NCI-H748 (cell line): ENCODE results near the gene FNBP1L.

Experiments
- DNase-seq: peaks from one replicate; lab custom pipeline; 2025; ENCODE audit not compliant: unreplicated experiment; lab: John Stamatoyannopoulos, UW

The FNBP1L gene

DNA sequence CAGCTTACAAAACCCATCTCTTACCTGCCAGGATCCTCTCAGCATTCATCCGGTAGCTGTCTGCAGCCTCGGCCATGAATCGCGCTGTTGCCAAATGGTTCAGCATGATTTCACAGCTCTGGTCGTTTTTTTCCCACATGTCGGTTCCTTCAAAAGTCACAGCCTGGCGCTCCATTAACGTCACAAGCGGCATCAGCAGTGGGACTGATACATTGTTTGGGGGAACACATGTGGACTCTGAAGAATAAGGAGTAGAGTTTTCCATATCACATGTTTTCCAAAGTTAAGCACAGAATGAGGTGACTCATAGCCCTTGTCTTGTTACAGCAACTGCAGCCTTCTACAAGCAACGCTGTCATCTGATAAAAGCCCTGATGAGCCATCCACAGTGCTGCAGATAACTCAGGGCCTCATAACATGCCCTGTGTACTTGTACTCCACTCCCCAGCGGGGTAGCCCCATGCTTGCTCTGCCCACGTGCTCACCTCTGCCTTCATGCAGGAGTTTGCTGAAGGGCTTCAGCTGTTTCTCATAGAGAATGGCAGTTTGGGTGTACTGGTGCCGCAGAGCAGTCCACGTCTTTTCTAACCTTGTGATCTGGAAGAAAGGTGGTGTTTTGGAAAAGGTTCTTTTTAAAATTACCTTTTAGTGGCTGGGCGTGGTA, 119.5 kb downstream of the FNBP1L start:
- no peak for DNase-seq

DNA sequence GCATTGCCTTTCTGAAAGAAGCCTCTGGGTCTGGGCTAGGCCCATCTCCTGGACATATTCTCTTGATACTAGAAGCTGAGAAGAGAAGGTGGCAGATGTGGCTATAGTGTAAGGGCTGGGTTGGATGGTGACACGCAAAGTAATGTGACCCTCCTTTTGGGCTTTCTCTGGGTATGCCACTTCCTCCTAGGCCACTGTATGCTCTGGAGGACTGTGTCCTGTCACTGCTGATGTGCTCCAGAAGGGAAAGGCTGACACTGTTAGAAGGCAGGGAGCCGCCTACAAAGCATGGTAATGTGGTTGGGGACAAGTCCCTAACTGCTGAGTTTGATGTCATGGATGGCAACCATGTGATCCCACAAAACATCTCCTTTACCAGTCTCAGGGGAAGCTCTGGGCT, 121.6 kb downstream of the FNBP1L start:
- no peak for DNase-seq

DNA sequence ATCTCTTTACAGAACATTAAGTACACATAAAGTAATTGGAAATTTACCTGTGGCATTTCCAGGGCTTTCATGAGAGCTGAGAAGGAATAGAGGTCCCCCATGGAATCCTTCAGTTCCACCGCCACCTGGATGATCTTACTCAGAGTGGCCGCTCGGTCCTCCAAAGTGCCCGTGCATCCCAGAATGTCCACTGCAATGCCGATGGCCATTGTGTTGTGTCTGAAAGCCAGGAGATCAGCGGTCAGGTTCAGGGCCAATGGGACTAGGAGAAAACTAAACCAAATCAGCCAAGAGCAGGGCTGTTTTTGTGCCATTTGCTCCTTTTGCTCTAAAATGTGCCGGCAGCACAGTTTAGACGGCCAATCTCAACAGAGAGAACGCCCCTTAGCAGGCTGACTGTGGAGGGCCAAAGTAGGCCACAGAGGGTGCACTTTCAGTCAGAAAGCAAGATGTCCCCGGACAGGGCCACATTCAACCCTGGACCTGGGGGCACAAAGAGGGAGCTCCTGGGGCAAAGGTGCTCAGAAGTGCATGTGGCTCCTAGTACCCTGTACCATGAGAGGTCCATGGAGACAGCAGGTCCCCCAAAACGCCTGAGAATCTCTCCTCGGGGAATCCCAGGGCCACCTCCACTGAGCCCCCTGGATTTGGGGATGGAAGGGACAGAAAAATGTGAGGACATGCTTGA, 123.8 kb downstream of the FNBP1L start:
- no peak for DNase-seq

DNA sequence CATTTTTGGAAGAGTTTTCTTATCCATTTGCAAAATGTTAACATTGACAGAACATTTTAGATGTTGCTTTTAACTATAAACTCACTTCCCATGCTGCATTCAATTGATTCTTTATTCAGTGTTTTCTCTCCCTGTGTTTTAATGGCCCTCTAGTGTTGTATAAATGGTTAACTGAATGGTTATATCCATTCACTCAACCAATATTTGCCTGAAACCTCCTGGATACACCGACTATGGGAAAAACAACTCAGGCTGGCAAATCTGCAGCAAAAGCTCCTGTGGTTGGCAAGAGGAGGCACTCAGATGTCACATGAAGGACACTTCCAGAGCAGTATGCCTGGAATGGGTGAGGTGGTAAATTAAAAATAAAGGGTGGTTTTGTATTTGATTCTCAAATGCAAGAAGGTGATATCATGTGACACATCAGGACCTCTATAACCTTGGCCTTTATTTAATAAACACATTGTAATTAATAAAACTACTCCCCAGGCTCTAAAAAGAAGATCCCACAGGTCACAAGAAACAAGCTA, 126.1 kb downstream of the FNBP1L start:
- no peak for DNase-seq

DNA sequence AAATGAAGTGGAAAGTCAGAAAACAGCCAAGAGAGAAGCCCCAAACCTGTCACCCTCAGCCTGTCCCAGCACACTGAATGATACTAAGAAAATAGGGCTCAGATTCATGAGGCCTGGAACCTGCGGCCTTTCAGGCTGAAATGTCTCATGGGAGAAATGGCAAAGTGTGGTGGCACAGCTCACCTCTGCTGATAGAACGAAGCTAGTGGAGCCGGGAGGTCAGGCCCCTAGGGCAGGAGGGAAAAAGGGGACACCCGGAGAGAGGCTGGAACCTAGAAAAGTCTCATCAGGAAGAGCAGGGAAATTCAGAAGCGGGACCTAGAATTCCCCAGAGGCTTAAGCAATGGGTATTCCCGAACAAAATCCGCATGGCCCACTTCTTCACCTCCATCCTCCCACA, 126.6 kb downstream of the FNBP1L start:
- DNase-seq: no peak

DNA sequence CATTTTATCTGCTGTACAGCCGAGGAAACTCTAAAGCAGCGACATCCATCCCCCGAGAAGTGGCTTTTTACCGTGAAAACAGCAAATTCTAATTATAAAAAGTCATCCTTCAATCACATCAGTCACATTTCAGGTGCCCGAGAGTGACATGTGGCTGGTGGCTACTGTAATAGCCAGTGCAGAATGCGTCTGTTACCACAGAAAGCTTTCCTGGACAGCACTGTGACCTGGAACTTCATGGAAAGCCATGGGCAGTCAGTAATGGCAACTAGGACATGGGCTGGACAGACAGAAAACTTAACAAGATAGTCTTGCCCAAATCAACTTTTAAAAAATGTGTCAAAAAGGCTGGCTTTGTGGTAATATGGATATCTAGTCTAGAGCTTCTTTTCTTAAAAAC, 127.1 kb downstream of the FNBP1L start:
- no peak for DNase-seq

DNA sequence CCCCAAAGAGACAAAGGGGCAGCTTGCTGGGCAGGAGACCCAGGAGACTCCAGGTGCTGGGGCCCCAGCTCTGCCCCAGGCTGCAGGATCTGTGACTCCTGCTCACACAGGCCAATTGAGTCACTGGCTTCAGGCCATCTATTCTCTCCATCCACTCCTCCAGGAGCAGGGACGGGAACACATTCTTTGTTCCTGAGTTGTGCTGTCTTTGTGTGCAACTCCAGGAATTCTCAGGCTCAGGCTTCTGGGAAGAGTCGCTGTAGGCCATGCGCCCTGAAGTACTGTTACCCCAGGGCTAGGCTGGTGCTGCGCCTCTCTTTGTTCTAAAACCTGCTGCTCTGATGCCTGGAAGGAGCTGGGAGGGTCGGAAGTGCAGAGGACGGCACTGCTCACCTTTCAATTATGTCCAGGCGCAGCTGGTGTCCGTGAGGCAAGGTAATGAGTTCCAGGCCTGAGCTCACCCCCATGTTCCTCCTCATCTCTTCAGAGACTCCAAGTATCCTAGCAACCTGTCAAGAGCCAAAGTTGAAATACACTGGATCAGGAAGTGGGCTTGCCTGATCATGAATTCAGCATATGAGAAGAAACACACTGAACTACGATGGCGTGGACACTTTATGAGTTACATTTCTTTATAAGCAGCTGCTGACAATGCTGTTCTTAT, 127.8 kb downstream of the FNBP1L start:
- DNase-seq: peak; percentile 77

DNA sequence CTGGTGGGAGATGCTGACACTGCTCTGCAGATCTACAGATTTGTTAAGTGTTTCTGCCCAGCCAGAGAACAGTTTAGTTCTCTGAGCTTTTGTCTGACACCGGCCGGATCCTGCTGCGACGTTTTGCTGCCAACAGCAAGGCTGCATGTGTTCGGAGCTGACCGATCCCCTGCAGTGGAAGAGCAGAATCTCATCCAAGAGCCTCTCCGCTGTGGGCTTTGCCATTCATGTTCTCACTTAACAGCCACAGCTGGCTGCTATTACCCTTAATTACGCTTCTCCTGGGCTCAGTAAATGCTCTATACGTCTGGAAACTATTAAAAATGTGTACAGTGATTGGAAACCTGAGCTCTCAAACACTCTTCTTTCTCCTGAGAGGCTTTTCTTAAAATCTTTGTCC, 128.4 kb downstream of the FNBP1L start:
- DNase-seq: peak; percentile 87

DNA sequence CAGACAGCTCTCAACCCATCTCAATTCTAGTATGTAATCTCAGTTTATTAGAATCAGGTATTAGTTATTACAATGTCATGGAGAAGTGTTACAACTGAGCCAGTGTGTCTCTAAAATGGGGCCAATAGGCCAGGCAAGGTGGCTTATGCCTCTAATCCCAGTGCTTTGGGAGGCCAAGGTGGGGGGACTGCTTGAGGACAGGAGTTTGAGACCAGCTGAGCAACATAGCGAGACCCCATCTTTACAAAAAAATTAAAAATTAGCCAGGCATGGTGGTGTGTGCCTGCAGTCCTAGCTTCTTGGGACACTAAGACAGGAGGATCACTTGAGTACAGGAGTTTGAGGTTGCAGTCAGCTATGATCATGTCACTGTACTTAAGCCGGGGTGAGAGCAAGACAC, 128.8 kb downstream of the FNBP1L start:
- no peak for DNase-seq

DNA sequence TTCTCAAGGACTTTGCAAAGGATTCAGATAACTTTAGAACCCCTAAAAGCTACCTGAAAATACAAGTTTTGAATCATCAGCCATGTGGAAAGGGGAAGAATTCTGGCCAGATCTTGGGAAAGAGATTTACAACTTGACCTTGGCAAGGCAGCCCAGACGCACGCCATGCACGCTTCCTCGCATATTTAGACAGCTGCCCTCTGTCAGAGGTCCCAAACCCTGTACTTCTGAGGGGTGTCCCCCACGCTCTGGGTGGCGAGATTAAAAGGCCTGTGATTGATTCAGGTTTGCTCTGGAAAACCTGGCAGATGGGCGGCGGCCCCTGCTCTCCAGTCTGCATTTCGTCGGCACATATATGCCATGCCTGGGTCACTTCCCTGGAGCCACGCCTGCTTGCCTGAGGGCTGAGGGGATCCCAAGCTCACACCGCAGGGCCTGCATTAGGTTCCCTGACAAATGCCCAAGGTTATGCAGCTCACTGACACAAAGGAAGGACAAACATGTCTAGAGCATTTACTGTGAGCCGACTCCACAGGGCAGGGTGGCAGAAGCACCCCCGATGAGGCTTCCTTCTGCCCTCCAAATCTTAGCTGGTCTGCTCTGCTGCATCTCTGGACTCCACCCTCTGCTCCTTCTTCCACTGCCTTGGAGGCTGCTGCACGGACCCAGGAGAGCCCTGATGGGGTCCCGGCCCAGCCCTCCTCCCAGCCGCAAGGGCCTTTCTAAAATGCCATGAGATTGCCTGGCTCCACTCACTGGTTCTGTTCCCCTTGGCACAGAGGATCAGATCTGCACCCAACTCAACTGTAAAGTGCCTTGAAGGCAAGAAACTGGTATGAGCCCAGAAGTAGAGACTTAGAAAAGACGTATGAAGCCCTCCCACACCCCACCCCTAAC, 129.9 kb downstream of the FNBP1L start:
- DNase-seq: no peak

DNA sequence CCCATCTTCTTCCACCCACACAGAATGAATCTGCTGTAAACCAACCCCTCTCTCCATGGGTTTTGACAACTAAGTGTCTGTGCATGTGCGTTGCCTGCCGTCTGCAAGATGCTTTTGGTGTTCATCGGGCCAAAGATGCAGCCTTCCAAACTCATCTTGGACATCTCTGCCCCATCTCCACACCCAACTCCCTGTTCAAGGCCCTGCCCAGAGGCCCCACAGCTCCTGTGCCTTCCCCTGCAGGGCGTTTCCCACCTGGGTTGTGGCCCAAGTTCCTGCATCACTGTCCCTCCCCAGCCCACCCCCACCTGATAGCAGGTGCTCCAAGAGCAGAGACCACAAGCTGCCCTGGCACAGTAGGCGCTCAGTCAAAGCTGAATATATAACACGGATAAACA, 130.5 kb downstream of the FNBP1L start:
- no peak for DNase-seq

DNA sequence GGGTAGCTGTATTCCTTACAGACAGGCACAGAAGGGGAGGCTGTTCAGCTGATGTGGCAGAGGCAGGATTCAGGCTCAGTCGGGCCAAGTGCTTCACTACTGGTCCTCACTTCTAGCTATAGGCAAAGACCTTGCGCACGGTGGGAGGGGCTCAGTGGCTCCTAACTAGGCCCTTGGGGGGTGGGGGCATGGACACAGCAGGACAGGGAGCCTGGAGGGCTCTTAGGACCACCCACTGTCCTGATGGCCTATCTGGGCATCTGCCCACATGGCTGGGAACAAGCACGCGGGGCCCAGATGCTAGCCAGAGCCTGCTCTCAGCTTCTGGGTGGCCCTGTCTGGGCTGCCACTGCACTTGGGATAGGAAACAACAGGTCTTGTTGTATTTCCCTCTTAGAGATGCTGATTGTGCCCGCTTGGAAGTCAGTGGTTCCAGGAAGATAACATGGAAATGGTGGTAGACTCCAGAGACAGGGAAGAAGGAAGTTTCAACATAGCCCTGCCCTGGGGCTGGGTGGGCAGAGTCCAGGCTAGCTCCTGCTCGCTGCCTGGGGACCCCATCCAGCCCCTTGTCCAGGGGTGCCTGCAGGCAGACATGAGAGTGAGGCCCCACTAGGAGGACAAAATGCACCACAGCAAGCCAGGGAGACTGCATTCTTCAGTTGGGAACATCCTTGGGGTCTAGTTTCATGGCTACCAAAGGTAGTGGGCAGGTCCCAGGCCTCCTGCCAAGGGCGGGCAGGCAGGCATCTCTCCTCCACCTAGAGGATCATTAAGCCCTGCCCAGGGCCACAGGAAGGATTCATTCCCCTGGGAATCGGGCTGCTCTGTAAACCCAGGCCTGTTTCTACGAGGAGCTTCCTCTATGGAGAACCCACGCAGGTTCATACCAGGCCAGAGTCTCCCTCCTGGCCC, 131.2 kb downstream of the FNBP1L start:
- no peak for DNase-seq

DNA sequence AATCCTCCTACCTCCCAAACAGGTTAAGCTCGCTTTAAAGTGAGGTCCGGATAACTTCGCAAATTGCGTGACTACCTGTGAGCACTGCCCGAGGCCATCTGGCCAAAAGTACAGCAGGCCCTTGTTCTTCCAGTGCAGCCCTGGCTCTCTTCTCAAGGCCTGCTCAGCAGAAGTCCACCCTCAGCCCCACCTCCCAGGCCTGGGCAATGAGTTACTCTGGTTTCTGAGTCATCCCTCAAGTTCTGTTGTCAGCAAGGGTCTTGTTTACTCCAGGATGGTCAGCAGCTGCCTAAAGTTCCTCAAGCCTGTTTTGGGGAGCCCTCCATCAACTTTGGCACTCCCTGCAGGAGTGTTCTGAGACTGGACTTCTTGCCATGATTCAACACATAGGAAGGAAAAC, 132.0 kb downstream of the FNBP1L start:
- no peak for DNase-seq

DNA sequence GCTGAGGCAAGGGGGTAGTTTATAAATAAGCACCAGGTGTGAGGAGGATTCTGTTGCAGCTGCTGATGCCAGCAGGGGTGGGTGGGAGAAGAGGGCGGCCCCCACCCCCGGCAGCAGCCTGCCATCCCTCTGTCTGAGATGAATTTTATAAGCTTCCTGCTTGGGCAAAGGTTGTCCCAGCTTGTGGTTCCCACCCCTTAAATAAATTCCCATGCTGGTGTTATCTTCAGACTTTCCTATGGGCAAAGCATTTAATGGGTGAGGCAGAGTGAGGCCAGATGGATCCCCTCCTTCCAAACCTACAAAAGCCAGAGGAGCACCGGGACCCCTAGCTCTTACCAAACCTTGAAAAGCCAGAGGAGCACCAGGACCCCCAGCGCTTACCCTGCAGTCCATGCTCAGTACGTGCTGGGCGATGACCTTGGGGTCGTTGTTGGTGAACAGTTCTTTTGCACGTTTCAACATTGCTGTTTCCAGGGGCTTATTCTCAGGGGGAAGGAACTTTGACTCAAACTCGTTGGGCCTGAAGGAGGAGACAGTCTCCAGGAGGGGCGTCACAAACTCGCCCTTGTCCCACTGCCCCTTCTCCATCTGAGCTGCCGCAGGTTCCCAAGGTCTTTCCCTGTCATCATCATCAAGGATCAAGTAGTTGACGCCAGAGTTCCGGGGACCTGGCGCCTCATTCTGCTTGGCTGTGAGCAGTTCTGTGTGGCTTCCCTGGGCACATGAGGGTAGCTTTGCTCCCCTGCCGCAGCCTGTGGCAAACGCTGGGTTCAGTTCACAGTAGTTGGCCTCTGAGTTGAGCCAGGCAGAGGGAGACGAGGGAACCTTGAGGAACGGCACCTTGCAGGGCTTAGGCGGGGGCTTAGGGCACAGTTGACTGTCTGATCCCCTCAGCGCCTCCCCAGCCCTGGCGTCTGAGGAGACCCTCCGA, 134.3 kb downstream of the FNBP1L start:
- DNase-seq: no peak

DNA sequence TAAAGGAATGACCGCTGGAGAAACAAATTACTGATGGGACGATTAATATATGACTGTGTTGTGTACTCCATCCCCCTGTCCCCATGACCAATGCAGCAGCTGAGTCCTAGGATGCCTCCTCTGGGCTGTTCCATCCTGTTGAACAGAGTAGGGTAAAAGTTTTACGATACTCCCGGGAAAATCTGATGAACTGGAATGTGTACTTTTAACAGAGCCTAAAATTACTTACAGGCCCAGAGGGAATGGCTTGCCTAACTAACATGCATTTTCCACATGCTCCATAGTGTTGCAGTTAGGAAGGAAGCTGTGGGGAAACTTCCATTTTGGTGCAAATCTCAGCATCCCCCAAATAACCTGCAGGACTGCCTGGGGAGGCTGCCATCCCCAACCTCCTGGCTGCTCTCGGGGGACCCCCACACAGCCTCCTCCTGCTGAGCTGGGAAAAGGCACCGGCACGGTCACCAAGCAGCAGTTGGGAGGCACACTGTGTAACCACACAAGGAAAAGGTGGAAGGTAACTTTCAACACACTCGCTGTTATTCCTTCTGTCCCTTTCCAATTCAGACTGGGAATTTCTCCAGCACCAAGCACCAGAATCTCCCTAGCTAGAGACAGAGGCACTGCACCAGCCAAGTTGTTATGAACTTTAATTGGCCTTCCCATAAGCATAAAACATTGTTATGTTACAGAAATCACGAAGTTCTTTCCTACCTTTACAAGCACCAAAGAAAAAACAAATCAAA, 136.5 kb downstream of the FNBP1L start:
- no peak for DNase-seq

DNA sequence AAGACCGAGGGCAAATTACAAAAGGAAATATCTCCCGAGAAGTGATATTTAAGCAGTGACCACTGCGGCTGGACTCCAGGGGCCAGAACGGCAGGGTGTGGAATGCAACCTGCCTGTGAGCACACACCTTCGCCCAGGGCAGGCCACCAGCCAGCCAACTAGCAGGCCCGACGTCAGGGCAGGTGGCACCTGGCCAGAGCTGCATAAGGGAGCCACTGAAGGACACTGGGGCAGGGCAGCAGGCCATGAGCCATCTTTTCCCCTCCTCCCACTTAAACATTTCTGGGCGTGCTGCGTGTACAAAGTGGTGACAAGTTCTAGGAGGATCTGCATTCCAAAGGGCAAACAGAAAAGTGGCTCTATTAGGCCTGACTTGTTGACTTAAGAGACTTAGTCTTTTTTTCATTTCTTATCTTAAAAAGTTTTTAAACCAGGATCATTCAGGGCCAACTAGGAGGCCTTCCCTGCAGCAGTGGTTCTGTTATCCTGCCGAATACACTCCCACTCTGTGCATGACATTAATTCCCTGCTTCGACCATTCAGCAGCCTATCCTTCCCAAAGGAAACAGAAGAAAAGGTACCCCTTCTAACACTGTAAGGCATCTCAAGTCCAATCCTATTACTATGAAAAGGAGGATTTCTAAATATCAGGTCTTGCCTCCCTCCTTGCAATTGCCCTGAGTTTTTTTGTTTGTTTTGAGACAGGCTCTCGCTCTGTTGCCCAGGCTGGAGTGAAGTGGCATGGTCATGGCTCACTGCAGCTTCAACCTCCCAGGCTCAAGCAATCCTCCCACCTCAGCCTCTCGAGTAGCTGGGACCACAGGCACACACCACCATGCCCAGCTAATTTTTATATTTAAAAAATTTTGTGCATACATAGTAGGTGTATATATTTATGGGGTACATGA, 137.4 kb downstream of the FNBP1L start:
- DNase-seq: no peak

DNA sequence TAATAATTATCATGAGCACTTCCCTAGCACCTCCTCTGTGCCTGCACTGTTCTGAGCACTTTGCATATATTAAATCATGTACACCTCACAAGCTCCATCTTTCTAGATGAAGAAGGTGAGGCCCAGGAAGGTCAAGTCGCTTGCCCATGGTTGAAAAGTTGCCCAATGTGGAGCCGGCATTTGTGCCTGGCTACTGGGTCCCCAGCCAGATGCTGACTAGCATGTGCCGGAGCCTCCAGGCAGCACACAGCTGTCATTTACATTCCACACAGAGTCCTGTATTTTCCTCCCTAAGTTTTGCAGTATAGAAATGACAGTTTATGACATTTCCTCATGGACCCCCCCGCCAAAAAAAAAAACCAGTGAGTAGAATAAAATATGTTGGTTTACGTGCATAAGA, 139.4 kb downstream of the FNBP1L start:
- no peak for DNase-seq
